Stimulated activated CD8-positive, alpha-beta memory T cell treated with anti-CD3 and anti-CD28 coated beads, Interleukin-15, amount 100 ng/mL, for 1 hour (primary cell): Measurements from ENCODE around the gene BCAS2.

ENCODE experiments used
- DNase-seq: peaks from one replicate; pipeline ENCODE4 v3.0.0-alpha.2; 2020; ENCODE audit warnings: low read depth

BCAS2 gene

GRCh38 chr1:114558544-114558943, 22.9 kb downstream of the BCAS2 start:
- DNase-seq = no peak

GRCh38 chr1:114554577-114554976, 26.8 kb downstream of the BCAS2 start:
- no peak for DNase-seq

GRCh38 chr1:114552106-114552639, 29.2 kb downstream of the BCAS2 start:
- DNase-seq = no peak

- DNase-seq = no peak
These were observed 30.0 kb downstream of the BCAS2 start for GRCh38 chr1:114551400-114551799.

GRCh38 chr1:114550336-114550735, 31.1 kb downstream of the BCAS2 start:
- no peak for DNase-seq

- no peak for DNase-seq
These were observed 32.3 kb downstream of the BCAS2 start for GRCh38 chr1:114549137-114549536.

GRCh38 chr1:114547076-114547475, 34.3 kb downstream of the BCAS2 start:
- no peak for DNase-seq

GRCh38 chr1:114545796-114546195, 35.6 kb downstream of the BCAS2 start:
- no peak for DNase-seq

GRCh38 chr1:114545315-114545714, 36.1 kb downstream of the BCAS2 start:
- no peak for DNase-seq

GRCh38 chr1:114540821-114541220, 40.6 kb downstream of the BCAS2 start:
- no peak for DNase-seq

GRCh38 chr1:114540272-114540671, 41.1 kb downstream of the BCAS2 start:
- DNase-seq = no peak

- DNase-seq = no peak
These were observed 45.4 kb downstream of the BCAS2 start for GRCh38 chr1:114536043-114536442.

GRCh38 chr1:114535401-114535800, 46.0 kb downstream of the BCAS2 start:
- no peak for DNase-seq

GRCh38 chr1:114531094-114531493, 50.3 kb downstream of the BCAS2 start:
- no peak for DNase-seq

GRCh38 chr1:114530224-114530623, 51.2 kb downstream of the BCAS2 start:
- no peak for DNase-seq

GRCh38 chr1:114524944-114525343, 56.5 kb downstream of the BCAS2 start:
- DNase-seq = no peak

- DNase-seq = no peak
These were observed 59.2 kb downstream of the BCAS2 start for GRCh38 chr1:114522264-114522575.

- DNase-seq = no peak
These were observed 59.8 kb downstream of the BCAS2 start for GRCh38 chr1:114521396-114522263.
